Endothelial cell of umbilical vein (primary cell): ENCODE measurements around the gene CMTM2. TPM values are rescaled to one million over a fixed set of nuclear protein-coding genes. Genes with fewer than 3 reads are reported as not detected.

Experiments used
- BruUV-seq: library from RNA; stranded (reverse); fragments of 400-500 nt; replicated peaks from 2 replicates; lab custom pipeline; 2021; lab: Mats Ljungman, UMichigan
- CTCF ChIA-PET: fragments of 300-600, 350-600 bp; sonication (Branson Sonifier 250); formaldehyde crosslinking; loops from one replicate; lab custom pipeline; 2021; ENCODE audit warnings: antibody characterized with exemption, inconsistent platforms; lab: Charles Lee
- POLR2A ChIA-PET: fragments of 300-600, 350-600 bp; sonication (Branson Sonifier 250); formaldehyde crosslinking; loops from one replicate; lab custom pipeline; 2021; ENCODE audit warnings: antibody characterized with exemption, inconsistent platforms; lab: Charles Lee
- DNase-seq: peaks from one replicate; pipeline ENCODE4 v3.0.0-alpha.2; 2011; ENCODE audit warnings: low read depth, low spot score
- FAIRE-seq: peaks from 2 replicates; lab custom pipeline; 2011; peaks lifted over from hg19 to GRCh38; lab: Jason Lieb, UNC
- H2AFZ ChIP-seq: 2 replicates; pipeline ENCODE4 v1.6.0; 2012; ENCODE audit warnings: low read depth, low read length, control low read depth, inconsistent platforms
- H3K27ac ChIP-seq: 2 replicates; pipeline ENCODE4 v1.5.1; 2011; ENCODE audit warnings: low read depth, mild to moderate bottlenecking, control low read depth, low read length, moderate library complexity; ENCODE audit not compliant: insufficient read depth
- H3K27me3 ChIP-seq, 2 experiments: 2 replicates each; pipeline versions ENCODE4 v1.6.0 to v1.6.1; 2011; ENCODE audit warnings: low read length in 2 of 2, mixed read lengths in 1 of 2; ENCODE audit not compliant: control insufficient read depth in 2 of 2, insufficient read depth in 2 of 2
- H3K36me3 ChIP-seq, 2 experiments: 2 replicates in 1 of 2; 3 replicates in 1 of 2; pipeline ENCODE4 v1.5.1; 2011; ENCODE audit warnings: low read length in 2 of 2, mild to moderate bottlenecking in 1 of 2, moderate library complexity in 1 of 2; ENCODE audit not compliant: control insufficient read depth in 2 of 2, insufficient read depth in 2 of 2; ENCODE audit errors: extremely low read depth in 1 of 2
- H3K4me1 ChIP-seq: 3 replicates; pipeline ENCODE4 v1.5.1; 2011; ENCODE audit warnings: mild to moderate bottlenecking, low read length; ENCODE audit not compliant: control insufficient read depth, insufficient read depth; ENCODE audit errors: extremely low read depth
- H3K4me2 ChIP-seq: 2 replicates; pipeline ENCODE4 v1.6.1; 2011; ENCODE audit warnings: low read length, control low read depth, mixed read lengths; ENCODE audit not compliant: insufficient read depth
- H3K4me3 ChIP-seq, 3 experiments: fragments of 200-600 bp in 1 of 3; sonication (generic), shearing (Covaris generic) in 1 of 3; replicated peaks in 1 of 3; 2 replicates each; pipeline ENCODE4 v1.5.1; 2011 to 2016; ENCODE audit warnings: control low read depth in 3 of 3, low read length in 3 of 3, mild to moderate bottlenecking in 2 of 3, inconsistent platforms in 1 of 3, low read depth in 1 of 3, moderate library complexity in 1 of 3; ENCODE audit not compliant: insufficient read depth in 1 of 3
- H3K79me2 ChIP-seq: 2 replicates; pipeline ENCODE4 v1.6.0; 2012; ENCODE audit warnings: low read length, inconsistent platforms; ENCODE audit not compliant: control insufficient read depth, insufficient read depth
- H3K9ac ChIP-seq: replicated peaks from 2 replicates; pipeline ENCODE3; 2011; ENCODE audit warnings: low read length, control low read depth; ENCODE audit not compliant: insufficient read depth; ENCODE audit errors: extremely low read depth
- H3K9me1 ChIP-seq: replicated peaks from 3 replicates; pipeline ENCODE4 v1.6.0; 2011; ENCODE audit warnings: mild to moderate bottlenecking, low read length; ENCODE audit not compliant: control insufficient read depth, insufficient read depth; ENCODE audit errors: extremely low read depth
- H3K9me3 ChIP-seq: replicated peaks from 2 replicates; pipeline ENCODE4 v1.5.1; 2012; ENCODE audit warnings: low read length, inconsistent platforms; ENCODE audit not compliant: control insufficient read depth, insufficient read depth
- H4K20me1 ChIP-seq: replicated peaks from 2 replicates; pipeline ENCODE3; 2011; ENCODE audit warnings: mild to moderate bottlenecking, low read length; ENCODE audit not compliant: control insufficient read depth, insufficient read depth; ENCODE audit errors: extremely low read depth
- CTCF ChIP-seq, 2 donors: IDR thresholded peaks; 1 replicate in 1 of 2; 2 replicates in 1 of 2; pipeline ENCODE4 v1.5.1; 2011; ENCODE audit warnings: low read length in 2 of 2, mild to moderate bottlenecking in 2 of 2, moderate library complexity in 2 of 2, control low read depth in 1 of 2, inconsistent platforms in 1 of 2, low read depth in 1 of 2; ENCODE audit not compliant: insufficient read depth in 1 of 2; ENCODE audit errors: extremely low read depth in 1 of 2
- FOS ChIP-seq: IDR thresholded peaks from 2 replicates; pipeline ENCODE4 v1.6.1; 2011; ENCODE audit warnings: mild to moderate bottlenecking, low read length, moderate library complexity, borderline replicate concordance; ENCODE audit not compliant: insufficient read depth
- JUN ChIP-seq: IDR thresholded peaks from 2 replicates; pipeline ENCODE4 v1.6.1; 2011; ENCODE audit warnings: borderline replicate concordance, low read depth; ENCODE audit not compliant: insufficient read length, insufficient read depth
- MAX ChIP-seq: IDR thresholded peaks from 2 replicates; pipeline ENCODE4 v1.6.1; 2011; ENCODE audit not compliant: insufficient read depth, insufficient read length
- MYC ChIP-seq: IDR thresholded peaks from one replicate; pipeline ENCODE4 v1.6.1; 2011; ENCODE audit warnings: mild to moderate bottlenecking, low read depth, low read length
- POLR2A ChIP-seq: IDR thresholded peaks from 2 replicates; pipeline ENCODE4 v1.6.1; 2012; ENCODE audit warnings: low read depth, mild to moderate bottlenecking, control low read depth, low read length
- POLR2AphosphoS5 ChIP-seq: IDR thresholded peaks from 2 replicates; pipeline ENCODE4 v1.6.1; 2012; ENCODE audit warnings: low read depth, mild to moderate bottlenecking, control low read depth, low read length, moderate library complexity; ENCODE audit not compliant: insufficient read depth
- dilution Hi-C: fragments of 300-500 bp; cut with MboI; formaldehyde crosslinking; loops from one replicate; pipeline ENCODE4 v1.15.0; 2019; ENCODE audit warnings: low sequenced_read_pairs; ENCODE audit not compliant: extremely low pct_ligation_motif_present
- intact Hi-C: fragments of 100-400 bp; cut with micrococcal nuclease; formaldehyde crosslinking; loops from one replicate; pipeline ENCODE4 v1.10.0; 2022
- polyA plus RNA-seq, 4 experiments: library from polyadenylated mRNA; depleted of rRNA in 3 of 4; stranded (reverse) in 3 of 4; unstranded in 1 of 4; fragments of >200 nt; gene quantifications; 2 replicates each; pipeline versions ENCODE4 v1.2.1 to v1.2.3, GENCODE V29; 2011 to 2012; ENCODE audit warnings: missing spikeins in 1 of 4
- total RNA-seq: library from RNA; stranded (reverse); gene quantifications from 2 replicates; pipeline ENCODE4 v1.2.3, GENCODE V29; 2021

The CMTM2 gene
- total and polyA plus RNA-seq, 2 donors (not counting 3 experiments of a cell fraction or from before 2014, with no cell fraction given) = not detected

- TF ChIP-seq POLR2AphosphoS5 (no peak), JUN (no peak), POLR2A (no peak), MYC (no peak), MAX (no peak), FOS (no peak), CTCF (IDR thresholded peaks at IDR 0.05; ENCODE audit: extremely low read depth in 1 of 2, insufficient read depth in 1 of 2, low read depth in 1 of 2, low read length in 2 of 2) (peak; percentile 24 to 26)
- Histone ChIP-seq H4K20me1 (no peaks in the 10 kb centered on the region), H3K27ac (no peak overlapping the region), H3K9me1 (no peaks in the 10 kb centered on the region), H3K36me3 (no peaks in the 10 kb centered on the region), H3K9ac (no peak overlapping the region), H3K9me3 (no peaks in the 10 kb centered on the region), H3K4me3 (no peak overlapping the region), H3K4me1 (peaks cover 32% of the 10 kb centered on the region), H3K27me3 (no peaks in the 10 kb centered on the region), H2AFZ (peak overlapping the region; percentile 27), H3K79me2 (peaks cover 38% of the 10 kb centered on the region), H3K4me2 (peak overlapping the region; percentile 42)
- ChIA-PET CTCF (interaction anchor here (1.2 to 4.2 kb wide), 6 partner anchors 12 to 57 kb away, joined by 5 to 15 read pairs (median 8); no protein-coding TSS in a partner anchor), POLR2A (no interaction called here)
- intact Hi-C loops = no loop called here
- peak; percentile 24 for DNase-seq
- no peak for FAIRE-seq
- BruUV-seq = no TSS peak
- dilution Hi-C loops = no loop called here
Observed at GRCh38 chr16:66551348-66551759, 27.9 kb upstream of the CMTM2 start.
